ENCODE results near the gene NEK11. TPM values are rescaled to one million over a fixed set of nuclear protein-coding genes. Genes with fewer than 3 reads are reported as not detected.

The NEK11 gene
- total and polyA plus RNA-seq, 9 of the 15 experiments (the other 6 are each of a cell fraction or from before 2014, with no cell fraction given), result 0.28 to 1.5 (median 0.87) TPM

- no peak for TF ChIP-seq TRIM25 (IDR thresholded peaks at IDR 0.05; ENCODE audit: borderline replicate concordance)
- no peak for TF ChIP-seq PTRF (tag; IDR thresholded peaks at IDR 0.05)
- TF ChIP-seq SIN3A (IDR thresholded peaks at IDR 0.05; ENCODE audit: borderline replicate concordance in 2 of 2, control insufficient read depth in 1 of 2, low read depth in 2 of 2, low read length in 2 of 2), result no peak
- no peak for TF ChIP-seq PTTG1 (tag; IDR thresholded peaks at IDR 0.05; ENCODE audit: low read depth)
- no peak for TF ChIP-seq SLC30A9 (CRISPR knock-in tag; IDR thresholded peaks at IDR 0.05)
- TF ChIP-seq NUFIP1 (IDR thresholded peaks at IDR 0.05; ENCODE audit: partially characterized antibody), result no peak
- no peak for TF ChIP-seq NCOR1 (IDR thresholded peaks at IDR 0.05)
- TF ChIP-seq ZBTB34 (CRISPR knock-in tag; IDR thresholded peaks at IDR 0.05), result no peak
- no peak for TF ChIP-seq KDM4B (IDR thresholded peaks at IDR 0.05; ENCODE audit: borderline replicate concordance in 2 of 2, low read depth in 1 of 2)
- TF ChIP-seq MEF2D (tag; conservative IDR thresholded peaks at IDR 0.05; ENCODE audit: low read depth), result no peak
- TF ChIP-seq ZNF311 (CRISPR knock-in tag; IDR thresholded peaks at IDR 0.05), result no peak
- no peak for TF ChIP-seq NKRF (IDR thresholded peaks at IDR 0.05; ENCODE audit: borderline replicate concordance)
- no peak for TF ChIP-seq ARNT (IDR thresholded peaks at IDR 0.05)
- no peak for TF ChIP-seq MLX (CRISPR knock-in tag; conservative IDR thresholded peaks at IDR 0.05)
- Histone ChIP-seq H4K20me1 (replicated peaks; ENCODE audit: control insufficient read depth, insufficient read depth, low read length) (no peaks in the 10 kb centered on the region), H3K9me1 (ENCODE audit: control insufficient read depth, insufficient read depth, low read length) (no peaks in the 10 kb centered on the region), H3K9me3 (replicated peaks; ENCODE audit: control insufficient read depth, insufficient read depth, low read depth, low read length) (no peaks in the 10 kb centered on the region), H3K36me3 (ENCODE audit: control insufficient read depth, insufficient read depth, low read length) (no peaks in the 10 kb centered on the region), H3K4me3 (no peak overlapping the region), H3K4me2 (ENCODE audit: insufficient read depth, low read length) (no peak overlapping the region), H3K4me1 (replicated peaks in 1 of 2; ENCODE audit: control insufficient read depth in 2 of 2, insufficient read depth in 2 of 2, low read length in 2 of 2) (peaks cover 0 to 8% of the 10 kb centered on the region in 2 experiments; a peak in 3 of 5 replicates), H3K9ac (ENCODE audit: insufficient read depth in 1 of 2, low read depth in 2 of 2, low read length in 2 of 2) (no peak overlapping the region; a peak in 1 of 4 replicates), H3K27me3 (ENCODE audit: control insufficient read depth in 2 of 2, insufficient read depth in 2 of 2, low read length in 2 of 2) (no peaks in the 10 kb centered on the region), H3K27ac (ENCODE audit: extremely low read depth, low read depth, low read length) (no peak overlapping the region), H3K79me2 (ENCODE audit: control insufficient read depth, insufficient read depth, low read length) (peaks cover 23% of the 10 kb centered on the region), H2AFZ (ENCODE audit: low read depth, low read length) (no peak overlapping the region)
- FAIRE-seq (no peak), ATAC-seq (no peak), DNase-seq (ENCODE audit: extremely low read depth in 1 of 4, low spot score in 3 of 4) (no peak)
- no TSS peak for BruUV-seq (replicated peaks)
- ChIA-PET CTCF (ENCODE audit: low intra/inter-chr PET ratio) (no interaction called here), POLR2A (interaction anchor here (2.1 kb wide), 1 partner anchor 18 kb away, joined by 8 read pairs; the partner anchor contains the start of gene NUDT16)
- 36% methylated on average over 3 of the region's 3 CpGs for WGBS (ENCODE audit: insufficient coverage, low coverage, missing lambda C conversion rate)
- intact Hi-C loops (cut with micrococcal nuclease) (no loop called here), in situ Hi-C loops (cut with MboI) (no loop called here)
These were observed 336.6 kb downstream of the NEK11 start for GRCh38 chr3:131363275-131363674.
